Left forelimb (tissue), 1 donor: ENCODE data around the gene MCRIP2.

Experiments used
- DNase-seq: peaks from one replicate; pipeline ENCODE4 v3.0.0-alpha.2; 2018; ENCODE audit warnings: low spot score

MCRIP2 gene

DNA sequence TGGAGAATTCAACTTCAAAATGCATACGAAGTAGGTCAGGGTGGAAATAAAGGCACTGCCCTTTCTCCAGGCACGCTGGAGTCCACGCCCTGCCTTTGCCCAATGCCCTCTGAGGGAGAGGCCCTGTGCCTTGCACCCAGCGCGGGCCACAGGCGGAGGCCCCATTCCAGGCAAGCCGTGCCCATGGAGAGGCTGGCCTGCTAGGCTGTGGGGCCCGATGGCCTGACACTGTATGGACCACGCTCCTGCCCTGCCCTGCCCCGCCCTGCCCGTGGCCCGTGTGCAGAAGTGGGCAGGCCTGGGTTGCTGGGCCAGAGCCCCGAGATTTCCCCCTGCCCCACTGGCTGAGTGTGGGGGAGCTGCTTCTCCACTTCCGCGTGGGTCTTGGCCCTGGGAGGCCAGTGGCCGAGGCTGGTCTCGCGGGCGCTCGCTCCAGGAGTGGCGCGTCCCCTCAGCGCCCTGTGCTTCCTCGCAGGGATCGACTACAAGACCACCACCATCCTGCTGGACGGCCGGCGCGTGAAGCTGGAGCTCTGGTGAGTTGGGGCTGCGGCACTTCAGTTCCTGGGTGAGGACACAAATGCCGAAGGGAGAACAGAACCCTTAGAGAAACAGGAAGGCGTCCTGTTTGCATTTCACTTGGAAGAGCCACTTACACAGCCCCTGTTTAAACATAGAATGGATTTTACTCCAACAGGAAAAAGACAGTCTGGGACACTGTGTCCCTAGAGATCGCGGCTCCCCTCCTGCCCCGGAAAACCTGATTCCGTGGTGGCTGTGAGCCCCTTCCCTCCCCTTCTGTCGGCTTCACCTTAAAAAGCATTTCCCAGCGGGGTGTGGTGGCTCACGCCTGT lies 24.7 kb upstream of the MCRIP2 start:
- DNase-seq: no peak

DNA sequence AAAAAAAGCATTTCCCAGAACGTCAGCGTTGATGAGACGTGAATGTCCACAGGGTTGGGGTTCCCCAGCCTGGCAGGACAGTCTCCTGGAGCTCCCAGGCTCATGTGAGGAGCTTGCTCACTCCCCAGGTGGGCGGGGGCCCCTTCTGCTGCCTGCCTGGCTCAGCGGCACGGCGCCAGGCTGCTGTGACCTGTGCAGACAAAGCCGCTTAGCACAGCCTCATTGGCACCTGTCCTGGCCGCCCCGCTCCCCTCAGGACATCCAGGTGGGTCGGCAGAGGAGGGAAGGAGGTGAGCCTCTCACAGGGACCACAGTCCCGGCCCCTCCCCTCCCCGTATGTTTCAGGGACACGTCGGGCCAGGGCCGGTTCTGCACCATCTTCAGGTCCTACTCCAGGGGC lies 23.8 kb upstream of the MCRIP2 start:
- DNase-seq: no peak

DNA sequence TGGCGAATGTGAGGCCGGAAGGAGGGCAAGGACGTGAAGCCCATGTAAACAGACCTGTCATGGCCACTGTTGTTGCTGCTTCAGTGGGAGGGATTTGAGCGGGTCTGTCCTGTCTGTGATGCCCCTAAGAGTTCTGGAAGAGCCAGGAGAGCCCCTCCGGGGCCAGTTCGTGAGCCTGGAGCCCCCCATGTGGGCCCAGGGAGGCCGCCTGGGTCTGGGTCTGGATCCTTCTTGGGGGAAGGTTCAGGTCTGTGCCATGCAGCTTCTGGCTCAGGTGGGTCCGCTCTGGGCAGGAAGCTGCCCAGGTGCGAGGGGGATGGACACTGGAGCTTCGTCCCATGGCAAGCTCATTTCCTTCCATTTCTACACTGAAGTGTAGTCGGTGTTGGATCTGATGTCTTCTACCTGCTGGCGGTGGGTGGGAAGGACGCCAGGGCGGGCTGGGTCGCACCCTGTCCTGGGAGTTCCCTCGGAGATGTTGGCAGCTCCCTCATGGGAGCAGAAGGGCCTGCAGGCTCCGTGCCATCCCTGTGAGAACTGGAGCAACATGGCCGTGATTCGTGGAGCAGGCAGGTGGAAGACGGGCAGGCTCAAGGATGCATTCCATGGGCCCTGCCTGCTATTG lies 22.0 kb upstream of the MCRIP2 start:
- DNase-seq: no peak

DNA sequence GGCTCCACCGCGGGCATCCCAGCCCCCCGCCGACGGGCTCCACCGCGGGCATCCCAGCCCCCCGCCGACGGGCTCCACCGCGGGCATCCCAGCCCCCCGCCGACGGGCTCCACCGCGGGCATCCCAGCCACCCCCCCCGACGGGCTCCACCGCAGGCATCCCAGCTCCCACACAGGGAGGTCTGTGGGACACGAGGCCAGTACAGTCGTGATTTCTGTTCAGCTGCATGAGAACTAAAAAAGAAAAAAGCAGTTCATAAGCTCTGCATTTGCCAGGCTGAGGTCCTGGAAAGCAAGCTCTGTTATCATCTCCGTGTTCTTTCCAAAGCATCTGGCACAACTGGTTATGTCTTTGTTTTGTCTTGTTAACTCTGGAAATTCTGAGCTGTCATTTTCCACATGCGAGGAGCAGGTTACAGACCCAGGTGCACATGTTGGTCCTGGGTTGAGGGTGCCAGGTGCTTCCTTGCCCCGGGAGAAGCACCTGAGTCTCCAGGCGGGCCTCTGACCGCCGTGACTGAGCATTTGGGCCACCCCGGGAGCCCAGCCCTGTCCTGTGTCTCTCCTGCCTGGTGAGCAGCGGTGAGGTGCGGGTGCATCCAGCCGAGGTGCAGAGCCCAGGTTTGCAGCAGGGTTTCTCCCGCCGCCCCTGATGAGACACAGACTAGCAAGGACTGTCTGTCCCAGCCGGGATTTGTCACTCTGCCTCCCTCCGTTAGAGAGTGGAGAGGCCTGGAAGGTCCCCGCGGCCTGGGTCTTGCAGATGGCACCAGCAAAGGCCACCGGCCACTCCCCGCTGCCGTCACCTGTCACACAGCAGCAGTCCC lies 20.7 kb upstream of the MCRIP2 start:
- DNase-seq: no peak

DNA sequence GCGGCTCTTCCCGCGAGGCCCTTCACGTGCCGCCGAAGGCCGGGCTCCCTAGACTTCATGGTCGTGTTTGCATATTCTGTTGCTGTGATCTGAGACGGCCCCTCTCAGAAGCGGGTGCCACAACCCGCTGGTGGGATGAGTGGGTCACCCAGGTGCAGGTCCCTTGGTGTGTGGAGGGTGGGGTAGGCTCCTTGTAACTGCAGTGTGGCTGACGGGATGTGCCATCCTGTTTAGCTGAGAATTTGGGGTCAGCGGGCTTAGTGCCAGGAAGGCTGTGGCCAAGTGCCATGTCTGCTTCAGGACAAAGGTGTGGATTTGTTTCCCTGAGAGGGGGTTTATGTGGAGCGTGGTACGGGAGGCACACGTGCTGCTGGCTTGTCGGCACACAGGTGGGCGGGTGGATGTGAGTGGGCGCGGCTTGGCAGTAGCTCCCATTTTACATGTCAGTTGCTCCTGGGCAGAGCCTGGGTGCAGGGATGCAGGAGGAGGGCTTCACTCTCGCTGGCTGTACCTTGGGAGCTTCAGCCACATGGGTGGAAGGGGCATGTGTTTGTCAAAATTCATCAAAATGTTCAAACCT lies 20.0 kb upstream of the MCRIP2 start:
- no peak for DNase-seq

DNA sequence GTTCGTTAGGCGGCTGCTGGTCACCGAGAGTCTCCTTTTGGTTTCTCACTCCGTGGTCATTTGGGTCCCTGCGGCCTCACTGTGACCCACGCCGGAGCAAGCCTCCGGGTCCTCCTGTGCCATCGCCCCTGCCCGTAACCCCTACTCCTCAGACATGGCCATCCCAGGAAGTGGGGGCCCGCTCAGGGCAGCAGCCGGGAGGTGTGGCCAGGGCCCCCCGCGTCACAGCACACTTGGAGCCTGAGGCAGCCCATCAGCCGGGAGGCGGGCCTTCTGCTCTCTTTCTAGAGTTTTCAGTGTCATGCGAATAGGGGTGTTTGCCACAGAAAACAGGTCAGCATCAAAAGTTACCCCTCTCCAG lies 18.7 kb upstream of the MCRIP2 start:
- no peak for DNase-seq

DNA sequence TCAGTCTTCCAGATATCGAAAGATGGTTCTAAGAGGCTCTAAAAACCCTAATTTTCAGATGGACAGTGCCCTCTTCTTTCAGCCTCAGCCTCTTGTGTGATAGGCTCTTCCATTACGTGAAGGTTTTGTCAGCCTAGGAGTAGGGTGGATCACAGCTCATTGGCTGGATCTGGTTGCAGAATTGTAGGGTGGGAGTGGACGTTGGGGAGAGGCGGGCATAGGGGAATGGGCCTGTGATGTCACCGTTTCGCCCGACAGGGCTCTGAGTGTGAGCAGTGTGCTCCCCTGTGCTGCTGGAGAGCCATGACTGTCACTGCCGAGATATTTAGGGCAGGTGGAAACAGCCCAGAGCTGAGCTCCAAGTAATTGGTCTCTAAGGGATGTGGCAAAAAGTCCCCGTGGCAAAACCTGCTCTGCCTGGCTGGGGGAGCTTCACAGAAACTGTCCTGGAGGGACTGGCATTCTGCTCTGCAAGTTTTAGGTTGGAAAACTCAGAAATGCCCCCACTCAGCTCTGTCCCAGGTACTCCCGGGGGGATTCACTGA lies 17.0 kb upstream of the MCRIP2 start:
- no peak for DNase-seq

DNA sequence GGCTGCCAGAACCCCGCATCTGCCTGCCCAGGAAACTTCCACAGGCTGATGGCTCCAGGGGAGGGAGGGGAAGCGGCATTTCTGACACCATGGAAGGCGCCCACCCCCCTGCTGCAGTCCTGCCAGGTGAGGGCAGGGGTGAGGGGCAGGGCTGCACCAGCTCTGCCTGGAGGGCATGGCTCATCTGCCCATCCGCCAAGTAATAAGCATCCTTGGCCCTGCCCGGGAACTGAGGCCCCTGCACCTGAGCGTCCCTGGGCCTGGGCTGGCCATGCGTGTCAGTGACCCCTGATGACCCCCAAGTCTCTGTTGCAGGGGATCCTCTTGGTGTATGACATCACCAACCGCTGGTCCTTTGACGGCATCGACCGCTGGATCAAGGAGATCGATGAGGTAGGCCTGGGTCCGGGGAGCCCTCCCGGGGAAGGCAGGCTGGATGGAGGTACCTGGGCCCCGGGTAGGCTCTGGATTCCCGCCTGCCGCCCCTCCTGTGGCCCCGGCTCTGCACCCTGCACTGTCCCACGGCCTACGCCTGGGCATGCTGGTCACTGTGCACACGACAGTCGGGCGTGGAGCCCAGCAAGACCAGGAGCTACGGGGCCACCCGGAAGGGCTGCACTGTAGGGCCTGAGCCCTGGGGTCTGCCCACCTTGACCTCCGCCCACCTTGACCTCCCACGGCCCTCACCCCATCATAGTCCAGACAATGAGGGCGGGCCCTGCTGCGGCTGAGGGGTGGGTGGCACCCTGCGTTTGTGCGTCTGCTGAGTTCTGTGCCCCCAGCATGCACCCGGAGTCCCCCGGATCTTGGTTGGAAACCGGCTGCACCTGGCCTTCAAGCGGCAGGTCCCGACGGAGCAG lies 16.3 kb upstream of the MCRIP2 start:
- DNase-seq: no peak

DNA sequence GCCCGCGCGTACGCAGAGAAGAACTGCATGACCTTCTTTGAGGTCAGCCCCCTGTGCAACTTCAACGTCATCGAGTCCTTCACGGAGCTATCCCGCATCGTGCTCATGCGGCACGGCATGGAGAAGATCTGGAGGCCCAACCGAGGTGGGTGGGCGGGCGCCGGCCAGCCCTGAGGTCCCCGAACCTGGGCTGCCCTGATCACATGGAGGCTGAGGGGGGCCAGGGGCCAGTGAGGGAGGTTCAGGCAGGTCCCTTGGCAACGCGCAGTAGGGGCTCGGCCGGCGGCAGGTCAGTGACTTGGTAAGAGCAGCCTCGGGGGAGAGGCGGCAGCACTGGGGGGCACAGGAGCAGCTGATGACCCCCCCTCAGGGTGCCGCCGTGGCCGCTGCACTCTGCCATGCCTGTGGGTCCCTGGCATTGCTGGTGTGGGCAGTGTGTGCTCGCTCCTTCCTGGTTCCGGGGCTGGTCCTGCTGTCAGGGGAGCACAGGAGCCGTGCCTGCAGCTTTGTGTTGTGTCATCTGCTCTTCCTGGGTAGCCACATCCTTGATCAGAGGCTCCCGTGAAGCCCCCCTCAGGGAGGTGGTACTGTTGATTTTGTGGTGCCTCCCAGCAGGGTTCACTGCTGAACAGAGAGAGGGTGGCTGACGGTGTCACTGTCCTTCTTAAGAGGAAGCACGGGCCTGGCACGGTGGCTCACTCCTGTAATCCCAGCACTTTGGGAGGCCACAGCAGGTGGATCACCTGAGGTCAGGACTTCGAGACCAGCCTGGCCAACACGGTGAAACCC lies 15.5 kb upstream of the MCRIP2 start:
- no peak for DNase-seq

DNA sequence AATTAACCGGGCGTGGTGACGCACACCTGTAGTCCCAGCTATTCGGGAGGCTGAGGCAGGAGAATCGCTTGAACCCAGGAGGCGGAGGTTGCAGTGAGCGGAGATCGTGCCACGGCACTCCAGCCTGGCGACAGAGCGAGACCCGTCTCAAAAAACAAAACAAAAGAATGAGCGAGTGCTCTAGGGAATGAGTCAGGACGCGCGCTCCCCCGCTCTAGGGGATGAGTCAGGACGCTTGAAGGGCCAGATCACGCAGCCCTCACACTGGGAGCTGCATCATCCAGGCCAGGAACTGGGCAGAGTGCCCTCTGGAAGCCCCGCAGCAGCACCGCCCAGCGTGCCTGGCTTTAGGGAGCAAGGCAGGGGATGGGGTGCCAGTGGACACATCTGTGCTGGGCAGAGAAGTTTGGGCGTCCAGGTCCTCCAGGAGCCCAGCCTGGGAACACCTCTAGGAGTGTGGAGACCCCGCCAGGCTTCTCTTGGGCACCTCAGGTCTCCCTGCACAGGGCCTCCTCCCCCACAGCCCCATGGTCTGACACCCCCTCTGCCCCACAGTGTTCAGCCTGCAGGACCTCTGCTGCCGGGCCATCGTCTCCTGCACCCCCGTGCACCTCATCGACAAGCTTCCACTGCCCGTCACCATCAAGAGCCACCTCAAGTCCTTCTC lies 14.7 kb upstream of the MCRIP2 start:
- no peak for DNase-seq

DNA sequence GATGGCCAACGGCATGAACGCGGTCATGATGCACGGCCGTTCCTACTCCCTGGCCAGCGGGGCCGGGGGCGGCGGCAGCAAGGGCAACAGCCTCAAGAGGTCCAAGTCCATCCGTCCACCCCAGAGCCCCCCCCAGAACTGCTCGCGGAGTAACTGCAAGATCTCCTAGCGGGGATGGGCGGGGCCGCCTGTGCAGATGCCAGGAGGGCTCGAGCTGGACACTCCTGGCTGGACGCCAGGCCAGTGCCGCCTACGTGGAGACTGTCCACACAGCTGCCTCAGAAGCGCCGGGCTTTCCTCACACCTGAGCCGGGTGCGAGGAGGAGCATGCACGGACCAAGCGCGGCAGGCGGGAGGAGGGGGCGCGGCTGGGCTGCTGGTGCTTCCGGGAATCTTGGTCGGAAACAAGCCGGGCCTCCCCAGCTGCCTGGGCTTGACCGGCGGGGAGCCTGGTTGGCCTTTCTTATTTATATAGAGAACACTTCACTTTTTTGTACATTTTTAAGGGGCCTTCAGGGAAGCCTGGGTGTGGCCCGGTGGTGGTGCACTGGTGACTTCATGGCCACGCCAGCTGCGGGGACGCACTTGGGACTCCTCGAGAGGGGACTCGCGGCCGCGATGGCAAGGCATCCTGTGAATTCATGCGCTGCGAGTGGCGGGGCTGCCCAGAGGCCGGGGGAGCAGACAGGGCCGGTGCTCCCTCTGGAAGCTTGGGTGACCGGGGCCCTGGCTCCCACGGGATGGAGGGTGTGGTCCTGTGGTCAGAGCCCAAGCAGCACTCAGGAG lies 14.0 kb upstream of the MCRIP2 start:
- no peak for DNase-seq

DNA sequence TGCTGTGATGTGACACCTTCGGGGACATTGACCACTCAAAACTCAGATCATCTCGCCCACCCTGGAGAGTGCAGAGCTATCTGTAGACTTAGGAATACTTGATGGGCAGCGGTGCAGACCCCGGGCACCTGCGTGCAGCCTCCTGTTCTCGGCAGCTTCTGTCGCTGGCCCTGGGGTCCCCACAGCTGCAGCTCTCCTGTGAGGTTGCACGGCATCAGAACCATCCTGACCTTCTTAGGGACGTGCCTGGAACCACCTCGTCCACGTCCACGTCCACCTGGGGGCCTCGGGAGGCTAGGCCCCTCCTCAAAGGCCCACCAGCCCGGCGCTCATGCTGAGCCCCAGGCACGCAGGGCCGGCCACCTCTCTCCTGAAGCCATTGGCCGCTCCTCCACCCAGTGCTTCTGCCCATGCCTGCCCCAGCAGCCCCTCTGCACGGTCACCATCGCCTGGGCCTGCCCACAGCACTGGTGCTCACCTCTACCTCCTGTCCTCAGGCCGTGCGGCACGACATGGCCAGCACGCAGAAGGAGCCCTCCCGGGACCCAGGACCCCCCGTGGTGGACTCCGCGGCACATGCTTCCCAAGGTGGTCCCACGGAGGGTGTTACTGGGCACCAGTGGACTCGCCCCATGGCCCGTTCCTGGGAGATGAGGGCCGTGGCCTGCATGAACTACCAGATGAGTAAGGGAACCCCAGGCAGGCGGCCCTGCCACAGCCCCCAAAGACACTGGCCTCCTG lies 13.1 kb upstream of the MCRIP2 start:
- DNase-seq: no peak

DNA sequence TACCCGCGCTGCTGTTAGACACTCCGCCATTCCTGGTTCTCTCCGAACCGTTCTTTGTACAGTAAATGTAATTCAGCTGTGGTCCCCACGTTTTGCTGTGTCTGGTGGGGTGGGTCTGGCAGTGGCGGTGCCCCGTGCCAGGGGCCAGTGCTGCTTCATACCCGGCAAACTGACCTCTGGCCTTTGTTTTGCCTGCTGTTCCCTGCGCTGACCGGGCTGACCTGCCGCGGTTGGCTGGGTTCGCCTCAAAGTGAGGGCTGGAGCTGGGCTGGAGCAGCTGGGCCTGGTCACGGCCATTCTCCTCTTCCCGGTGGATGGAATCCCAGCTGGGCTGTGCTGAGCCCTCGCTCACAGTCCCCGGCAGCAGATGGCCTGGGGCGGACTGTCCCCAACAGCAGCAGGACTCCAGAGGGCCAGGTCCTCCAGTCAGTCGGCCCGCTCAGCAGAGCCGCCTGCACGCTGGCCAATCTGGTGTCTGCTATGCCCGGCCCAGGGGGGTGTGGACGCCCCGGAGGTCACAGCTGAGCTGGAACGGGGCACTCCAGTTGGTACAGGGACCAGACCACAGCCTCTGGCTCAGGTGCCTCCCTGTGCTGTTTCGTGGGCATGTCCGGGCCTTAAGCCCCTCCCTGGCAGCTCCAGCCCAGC lies 12.3 kb upstream of the MCRIP2 start:
- DNase-seq: no peak

DNA sequence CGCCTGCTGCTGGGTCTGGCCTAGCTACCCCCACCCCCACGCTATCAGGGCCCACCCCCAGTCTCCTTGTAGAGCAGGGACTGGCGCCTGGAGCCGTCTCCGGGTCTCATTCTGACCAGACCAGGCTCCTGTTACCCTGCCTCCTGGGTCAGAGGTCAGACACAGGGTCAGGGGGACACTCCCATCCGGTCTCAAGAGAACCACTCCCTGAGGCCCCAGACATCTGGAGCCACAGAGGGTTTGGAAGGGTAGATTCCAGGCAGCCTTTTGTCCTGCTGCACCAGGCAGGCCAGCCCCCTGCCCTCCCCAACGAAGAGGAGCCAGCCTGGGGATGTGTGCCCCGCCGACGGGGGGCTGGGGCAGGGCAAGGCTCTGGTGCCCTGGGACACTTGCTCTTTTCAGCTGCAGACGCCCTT lies 11.8 kb upstream of the MCRIP2 start:
- DNase-seq: no peak

DNA sequence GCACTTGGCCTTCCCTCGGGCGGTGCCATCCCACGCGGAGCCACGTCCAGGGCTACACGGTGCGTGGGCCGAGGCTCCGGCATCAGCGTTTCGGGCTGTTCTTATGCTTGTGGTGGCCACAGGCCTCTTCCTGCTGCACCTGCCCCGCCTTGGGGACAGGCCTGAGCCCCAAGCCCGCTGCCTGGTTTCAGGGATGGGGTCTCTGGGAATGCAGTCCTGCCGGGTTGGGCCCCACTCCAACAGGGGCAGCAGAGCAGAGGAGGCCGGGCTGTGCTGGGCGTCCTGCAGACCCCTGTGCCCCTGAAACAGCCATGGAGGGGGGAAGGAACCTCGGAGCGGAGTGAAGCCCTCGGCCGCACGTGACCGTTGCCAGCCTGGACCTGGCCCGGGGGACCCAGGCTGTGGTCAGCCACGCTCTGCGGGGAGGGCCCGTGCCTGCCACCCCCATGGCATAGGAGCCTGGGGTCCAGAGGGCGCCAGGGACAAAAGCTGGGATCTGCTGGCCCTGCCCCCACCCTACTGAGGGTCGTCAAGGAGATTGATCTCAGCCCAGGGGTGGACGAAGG lies 11.3 kb upstream of the MCRIP2 start:
- DNase-seq: no peak

DNA sequence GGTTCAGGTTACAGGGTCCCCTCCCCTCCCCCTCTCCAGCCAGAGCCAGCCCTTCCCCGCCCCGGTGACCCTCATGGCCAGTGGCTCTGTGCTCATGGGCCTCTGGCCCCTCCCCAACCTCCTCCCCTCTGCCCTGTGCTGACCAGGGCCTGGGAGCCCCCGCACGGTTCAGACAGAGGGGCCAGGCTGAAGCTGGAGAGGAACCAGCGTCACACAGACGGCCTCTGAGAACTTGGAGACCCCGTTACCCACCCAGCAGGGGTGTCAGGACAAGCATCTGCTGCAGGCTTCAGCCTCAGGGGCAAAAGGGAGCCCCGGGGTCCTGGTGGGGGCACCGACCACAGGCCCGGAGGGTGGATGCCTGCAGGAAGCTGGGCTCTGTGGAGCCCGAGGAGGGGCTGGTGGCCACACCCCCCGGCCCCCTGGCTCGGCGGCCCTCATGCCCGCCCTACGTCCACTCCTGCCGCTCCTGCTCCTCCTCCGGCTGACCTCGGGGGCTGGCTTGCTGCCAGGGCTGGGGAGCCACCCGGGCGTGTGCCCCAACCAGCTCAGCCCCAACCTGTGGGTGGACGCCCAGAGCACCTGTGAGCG lies 10.7 kb upstream of the MCRIP2 start, which contains the start of gene WFIKKN1:
WFIKKN1 (plus strand) TSS at position 171 of the 591 bp plus-strand sequence; CDS start at position 440, 269 bp downstream.
- no peak for DNase-seq

DNA sequence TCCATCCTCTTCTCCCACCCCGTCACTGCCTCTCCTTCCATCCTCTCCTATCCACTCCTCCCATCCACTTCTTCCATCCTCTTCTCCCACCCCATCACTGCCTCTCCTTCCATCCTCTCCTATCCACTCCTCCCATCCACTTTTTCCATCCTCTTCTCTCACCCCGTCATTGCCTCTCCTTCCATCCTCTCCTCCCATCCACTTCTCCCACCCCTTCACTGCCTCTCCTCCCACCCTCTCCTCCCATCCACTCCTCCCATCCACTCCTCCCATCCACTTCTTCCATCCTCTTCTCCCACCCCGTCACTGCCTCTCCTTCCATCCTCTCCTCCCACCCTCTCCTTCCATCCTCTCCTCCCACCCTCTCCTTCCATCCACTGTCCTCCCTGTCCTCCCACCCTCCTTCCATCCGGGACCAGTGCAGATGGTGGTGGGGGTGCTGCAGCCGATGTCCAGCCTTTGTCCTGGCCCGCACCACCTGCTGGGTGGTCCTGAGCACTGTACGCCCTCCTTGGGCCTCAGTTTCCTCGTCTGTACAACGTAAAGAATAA lies 9.7 kb upstream of the MCRIP2 start:
- no peak for DNase-seq
